Astrocyte (in vitro differentiated cells and primary cell): ENCODE data around the gene ATP6V1F. TPM values are rescaled to one million over a fixed set of nuclear protein-coding genes. Genes with fewer than 3 reads are reported as not detected.

Experiments
- DNase-seq: peaks from one replicate; pipeline ENCODE4 v3.0.0-alpha.2; 2010; ENCODE audit warnings: low read depth
- FAIRE-seq: peaks from 2 replicates; lab custom pipeline; 2011; peaks lifted over from hg19 to GRCh38; lab: Jason Lieb, UNC
- H2AFZ ChIP-seq: 2 replicates; pipeline ENCODE4 v1.6.0; 2012; ENCODE audit warnings: low read depth, low read length, inconsistent platforms
- H3K27ac ChIP-seq: 2 replicates; pipeline ENCODE4 v1.5.1; 2011; ENCODE audit warnings: low read depth, low read length, inconsistent platforms
- H3K27me3 ChIP-seq: 2 replicates; pipeline ENCODE4 v1.6.0; 2011; ENCODE audit warnings: low read length, inconsistent platforms; ENCODE audit not compliant: insufficient read depth
- H3K36me3 ChIP-seq: 2 replicates; pipeline ENCODE4 v1.5.1; 2011; ENCODE audit warnings: low read length, inconsistent platforms; ENCODE audit not compliant: insufficient read depth
- H3K4me1 ChIP-seq: 2 replicates; pipeline ENCODE4 v1.5.1; 2011; ENCODE audit warnings: low read length, inconsistent platforms; ENCODE audit not compliant: insufficient read depth
- H3K4me2 ChIP-seq: 2 replicates; pipeline ENCODE4 v1.6.0; 2012; ENCODE audit warnings: low read length, inconsistent platforms
- H3K4me3 ChIP-seq: 2 replicates; pipeline ENCODE4 v1.5.1; 2011; ENCODE audit warnings: low read depth, mild to moderate bottlenecking, low read length, inconsistent platforms; ENCODE audit not compliant: insufficient read depth
- H3K79me2 ChIP-seq: 2 replicates; pipeline ENCODE4 v1.6.0; 2012; ENCODE audit warnings: mild to moderate bottlenecking, low read length, inconsistent platforms; ENCODE audit not compliant: insufficient read depth
- H3K9ac ChIP-seq: 2 replicates; pipeline ENCODE4 v1.6.0; 2012; ENCODE audit warnings: mild to moderate bottlenecking, low read length, inconsistent platforms
- H3K9me3 ChIP-seq: 2 replicates; pipeline ENCODE4 v1.5.1; 2012; ENCODE audit warnings: low read depth, mild to moderate bottlenecking, low read length, inconsistent platforms; ENCODE audit not compliant: insufficient read depth
- H4K20me1 ChIP-seq: 2 replicates; pipeline ENCODE4 v1.6.0; 2012; ENCODE audit warnings: low read length, inconsistent platforms; ENCODE audit not compliant: insufficient read depth
- H3K27ac Mint-ChIP-seq: one replicate; pipeline ENCODE4 v1.8.0; 2021; ENCODE audit warnings: mild to moderate bottlenecking, mixed read lengths; ENCODE audit not compliant: unreplicated experiment
- H3K27me3 Mint-ChIP-seq: one replicate; pipeline ENCODE4 v1.8.0; 2021; ENCODE audit warnings: low read depth, mixed read lengths; ENCODE audit not compliant: unreplicated experiment
- H3K36me3 Mint-ChIP-seq: one replicate; pipeline ENCODE4 v1.8.0; 2021; ENCODE audit warnings: low read depth, mixed read lengths; ENCODE audit not compliant: unreplicated experiment
- H3K4me1 Mint-ChIP-seq: one replicate; pipeline ENCODE4 v1.8.0; 2021; ENCODE audit warnings: low read depth, mixed read lengths; ENCODE audit not compliant: unreplicated experiment
- H3K4me3 Mint-ChIP-seq: one replicate; pipeline ENCODE4 v1.8.0; 2021; ENCODE audit warnings: mild to moderate bottlenecking, moderate library complexity, mixed read lengths; ENCODE audit not compliant: unreplicated experiment
- H3K9me3 Mint-ChIP-seq: one replicate; pipeline ENCODE4 v1.8.0; 2021; ENCODE audit warnings: mild to moderate bottlenecking, mixed read lengths; ENCODE audit not compliant: unreplicated experiment
- EZH2 ChIP-seq: IDR thresholded peaks from 2 replicates; pipeline ENCODE4 v1.6.1; 2012; ENCODE audit warnings: mild to moderate bottlenecking, low read length, inconsistent platforms; ENCODE audit not compliant: insufficient read depth
- total RNA-seq: library from RNA; stranded (reverse); gene quantifications from 2 replicates; pipeline ENCODE4 v1.2.1, GENCODE V29; 2021
- TF ChIP-seq, protein P1 (sequence below): IDR thresholded peaks from 2 replicates; pipeline ENCODE4 v1.5.1; 2011; ENCODE audit warnings: low read depth, mild to moderate bottlenecking, inconsistent platforms, low read length, moderate library complexity; ENCODE audit not compliant: insufficient read depth

Gene ATP6V1F
- total RNA-seq, 1 donor from 2014 or later, result 193 TPM

DNA sequence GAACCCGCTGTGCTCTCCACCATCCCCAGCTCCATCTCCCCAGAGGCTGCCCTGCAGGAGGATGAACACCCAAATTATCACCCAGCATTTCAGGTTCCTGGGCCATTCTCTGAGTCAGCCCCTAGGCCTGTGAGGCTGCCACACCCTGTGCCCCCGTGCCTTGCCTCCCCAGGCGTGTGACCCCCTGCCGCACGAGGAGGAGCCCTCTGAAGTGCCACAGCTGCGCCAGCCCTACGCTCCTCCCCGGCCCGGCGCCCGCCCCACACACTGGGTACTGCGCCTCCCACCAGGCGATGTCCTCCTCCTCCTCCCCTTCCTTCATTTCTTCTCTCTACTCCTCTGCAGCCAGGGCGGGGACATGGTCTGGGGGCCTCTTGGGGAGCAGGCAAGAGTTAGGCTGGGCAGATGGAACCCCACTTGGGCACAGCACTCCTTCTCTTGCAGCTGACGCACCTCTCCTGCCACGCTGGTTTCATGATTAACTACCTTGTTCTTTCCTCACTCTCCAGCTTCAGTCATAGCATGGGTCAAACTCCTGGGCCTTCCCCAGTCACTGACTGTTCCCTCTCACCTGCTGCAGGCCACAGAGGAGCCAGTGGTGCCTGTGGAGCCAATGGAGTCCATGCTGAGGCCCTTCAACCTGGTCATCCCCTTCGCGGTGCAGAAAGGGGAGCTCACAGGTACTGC is 12.7 kb upstream of the ATP6V1F start:
- Histone ChIP-seq H2AFZ (no peak overlapping the region), H3K27me3 (no peaks in the 10 kb centered on the region), H3K9me3 (no peaks in the 10 kb centered on the region), H3K9ac (no peak overlapping the region), H3K4me1 (no peaks in the 10 kb centered on the region), H3K36me3 (peaks cover 64% of the 10 kb centered on the region), H4K20me1 (peaks cover 92% of the 10 kb centered on the region), H3K27ac (no peak overlapping the region), H3K4me2 (no peak overlapping the region), H3K4me3 (no peak overlapping the region), H3K79me2 (peaks cover 16% of the 10 kb centered on the region)
- TF ChIP-seq, protein P1, sequence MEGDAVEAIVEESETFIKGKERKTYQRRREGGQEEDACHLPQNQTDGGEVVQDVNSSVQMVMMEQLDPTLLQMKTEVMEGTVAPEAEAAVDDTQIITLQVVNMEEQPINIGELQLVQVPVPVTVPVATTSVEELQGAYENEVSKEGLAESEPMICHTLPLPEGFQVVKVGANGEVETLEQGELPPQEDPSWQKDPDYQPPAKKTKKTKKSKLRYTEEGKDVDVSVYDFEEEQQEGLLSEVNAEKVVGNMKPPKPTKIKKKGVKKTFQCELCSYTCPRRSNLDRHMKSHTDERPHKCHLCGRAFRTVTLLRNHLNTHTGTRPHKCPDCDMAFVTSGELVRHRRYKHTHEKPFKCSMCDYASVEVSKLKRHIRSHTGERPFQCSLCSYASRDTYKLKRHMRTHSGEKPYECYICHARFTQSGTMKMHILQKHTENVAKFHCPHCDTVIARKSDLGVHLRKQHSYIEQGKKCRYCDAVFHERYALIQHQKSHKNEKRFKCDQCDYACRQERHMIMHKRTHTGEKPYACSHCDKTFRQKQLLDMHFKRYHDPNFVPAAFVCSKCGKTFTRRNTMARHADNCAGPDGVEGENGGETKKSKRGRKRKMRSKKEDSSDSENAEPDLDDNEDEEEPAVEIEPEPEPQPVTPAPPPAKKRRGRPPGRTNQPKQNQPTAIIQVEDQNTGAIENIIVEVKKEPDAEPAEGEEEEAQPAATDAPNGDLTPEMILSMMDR, result no peak
- TF ChIP-seq EZH2, result no peak
- FAIRE-seq (no peak), DNase-seq (no peak)
- Mint-ChIP-seq H3K9me3 (no peaks in the 10 kb centered on the region), H3K4me1 (no peaks in the 10 kb centered on the region), H3K27ac (no peak overlapping the region), H3K27me3 (no peaks in the 10 kb centered on the region), H3K36me3 (peaks cover 15% of the 10 kb centered on the region), H3K4me3 (no peak overlapping the region)

DNA sequence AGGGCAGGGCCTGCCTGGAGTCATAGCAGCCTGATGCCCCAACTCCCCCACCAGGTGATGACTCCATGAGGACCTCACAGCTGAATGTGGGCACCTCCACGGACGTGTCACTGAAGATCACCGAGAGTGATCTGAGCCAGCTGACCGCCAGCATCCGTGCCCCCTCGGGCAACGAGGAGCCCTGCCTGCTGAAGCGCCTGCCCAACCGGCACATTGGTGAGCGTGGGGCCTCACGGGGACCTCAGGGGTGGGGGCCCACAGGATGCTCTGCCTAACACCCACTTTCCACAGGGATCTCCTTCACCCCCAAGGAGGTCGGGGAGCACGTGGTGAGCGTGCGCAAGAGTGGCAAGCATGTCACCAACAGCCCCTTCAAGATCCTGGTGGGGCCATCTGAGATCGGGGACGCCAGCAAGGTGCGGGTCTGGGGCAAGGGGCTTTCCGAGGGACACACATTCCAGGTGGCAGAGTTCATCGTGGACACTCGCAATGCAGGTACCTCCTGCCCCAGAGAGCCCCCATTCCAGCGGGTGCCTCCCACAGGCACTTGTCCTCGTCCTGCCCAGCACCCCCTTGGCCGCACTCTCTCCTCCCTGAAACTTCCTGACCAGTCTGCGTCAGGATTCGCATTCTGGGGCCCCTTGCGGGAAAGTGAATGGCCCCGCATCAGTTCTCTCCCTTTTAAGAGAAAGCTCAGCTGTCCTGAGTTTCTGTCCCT is 10.0 kb upstream of the ATP6V1F start:
- Histone ChIP-seq H3K27ac (no peak overlapping the region), H3K27me3 (no peaks in the 10 kb centered on the region), H3K4me3 (no peak overlapping the region), H3K4me2 (no peak overlapping the region), H3K79me2 (peaks cover 12% of the 10 kb centered on the region), H3K36me3 (peaks cover 55% of the 10 kb centered on the region), H3K4me1 (no peaks in the 10 kb centered on the region), H3K9me3 (no peaks in the 10 kb centered on the region), H3K9ac (no peak overlapping the region), H4K20me1 (peaks cover 85% of the 10 kb centered on the region), H2AFZ (no peak overlapping the region)
- TF ChIP-seq, protein P1, result no peak
- TF ChIP-seq EZH2, result no peak
- H3K27me3 Mint-ChIP-seq, result no peaks in the 10 kb centered on the region
- no peak for FAIRE-seq
- no peak overlapping the region for H3K27ac Mint-ChIP-seq
- peaks cover 20% of the 10 kb centered on the region for H3K36me3 Mint-ChIP-seq
- no peak for DNase-seq
- no peak overlapping the region for H3K4me3 Mint-ChIP-seq
- no peaks in the 10 kb centered on the region for H3K9me3 Mint-ChIP-seq
- no peaks in the 10 kb centered on the region for H3K4me1 Mint-ChIP-seq

DNA sequence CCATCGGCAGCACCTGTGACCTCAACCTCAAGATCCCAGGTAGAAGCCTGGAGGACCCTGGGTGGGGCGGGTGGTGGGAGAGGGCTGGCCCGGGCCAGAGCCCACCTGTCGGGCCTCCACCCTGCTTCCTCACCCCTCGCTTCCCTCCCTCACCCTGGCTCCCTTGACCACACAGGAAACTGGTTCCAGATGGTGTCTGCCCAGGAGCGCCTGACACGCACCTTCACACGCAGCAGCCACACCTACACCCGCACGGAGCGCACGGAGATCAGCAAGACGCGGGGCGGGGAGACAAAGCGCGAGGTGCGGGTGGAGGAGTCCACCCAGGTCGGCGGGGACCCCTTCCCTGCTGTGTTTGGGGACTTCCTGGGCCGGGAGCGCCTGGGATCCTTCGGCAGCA is 8.9 kb upstream of the ATP6V1F start:
- H3K4me2 ChIP-seq, result no peak overlapping the region
- H4K20me1 ChIP-seq, result peaks cover 80% of the 10 kb centered on the region
- H3K4me1 ChIP-seq, result no peaks in the 10 kb centered on the region
- FAIRE-seq (no peak), DNase-seq (no peak)
- H3K9me3 ChIP-seq, result no peaks in the 10 kb centered on the region
- H3K4me1 Mint-ChIP-seq, result no peaks in the 10 kb centered on the region
- H3K27me3 Mint-ChIP-seq, result no peaks in the 10 kb centered on the region
- H3K9ac ChIP-seq, result no peak overlapping the region
- no peak overlapping the region for H2AFZ ChIP-seq
- no peak overlapping the region for H3K27ac ChIP-seq
- no peak overlapping the region for H3K27ac Mint-ChIP-seq
- peaks cover 12% of the 10 kb centered on the region for H3K79me2 ChIP-seq
- no peak for TF ChIP-seq EZH2
- TF ChIP-seq, protein P1, result no peak
- no peak overlapping the region for H3K4me3 ChIP-seq
- H3K4me3 Mint-ChIP-seq, result no peak overlapping the region
- peaks cover 57% of the 10 kb centered on the region for H3K36me3 ChIP-seq
- no peaks in the 10 kb centered on the region for H3K9me3 Mint-ChIP-seq
- H3K27me3 ChIP-seq, result no peaks in the 10 kb centered on the region
- H3K36me3 Mint-ChIP-seq, result peaks cover 19% of the 10 kb centered on the region
